ENCODE measurements around the gene FGFBP2.

Gene FGFBP2

DNA sequence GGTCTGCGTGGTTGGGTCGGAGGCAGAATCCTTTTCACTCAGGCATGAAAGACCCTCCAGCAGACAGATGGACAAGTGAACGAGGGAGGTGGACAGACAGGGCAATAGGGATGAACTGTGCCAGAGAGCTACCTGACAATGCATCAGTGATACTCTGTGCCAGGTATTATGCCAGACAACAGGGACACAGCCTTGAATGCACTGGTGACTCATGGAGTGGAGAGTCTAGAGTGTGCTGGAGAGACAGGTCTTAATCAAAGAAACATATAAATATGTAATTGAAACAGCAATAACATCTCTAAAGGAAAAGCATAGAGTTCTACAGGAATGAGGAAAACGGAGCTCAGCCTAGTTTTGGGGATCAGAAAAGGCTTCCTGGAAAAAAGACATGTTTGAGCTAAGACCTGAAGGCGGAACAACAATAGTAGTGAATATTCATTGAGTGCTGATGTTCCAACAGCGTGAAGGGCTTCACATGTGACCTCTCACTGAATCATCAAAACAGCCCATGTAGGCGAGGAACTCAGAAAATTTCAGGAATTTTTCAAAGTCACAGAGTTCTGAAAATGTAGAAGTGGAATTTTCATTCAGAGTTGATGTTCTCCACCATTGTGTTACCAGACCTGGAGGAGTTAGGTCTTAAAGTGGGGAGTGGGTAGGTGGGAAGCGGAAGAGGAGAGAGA, 20.0 kb upstream of the FGFBP2 start:
- Histone ChIP-seq H2BK5ac (ENCODE audit: low read length) (no peak overlapping the region), H3K79me1 (ENCODE audit: low read length) (no peaks in the 10 kb centered on the region), H3K4me2 (ENCODE audit: low read length) (no peak overlapping the region), H4K8ac (ENCODE audit: low read depth, low read length) (no peak overlapping the region), H3K9ac (ENCODE audit: low read length) (no peak overlapping the region), H3K79me2 (ENCODE audit: control insufficient read depth, insufficient read depth, low read length) (no peaks in the 10 kb centered on the region), H2BK15ac (replicated peaks; ENCODE audit: low read depth) (no peak overlapping the region), H3K4me1 (ENCODE audit: control insufficient read depth, low read depth, low read length) (no peaks in the 10 kb centered on the region), H2AK5ac (ENCODE audit: low read length) (no peak overlapping the region), H3K27me3 (ENCODE audit: insufficient read depth, low read length, poor library complexity) (no peaks in the 10 kb centered on the region), H3K56ac (ENCODE audit: low read length) (no peak overlapping the region), H4K5ac (ENCODE audit: low read length) (no peak overlapping the region), H3K36me3 (ENCODE audit: control insufficient read depth, insufficient read depth, low read length) (peaks cover 5% of the 10 kb centered on the region), H2BK120ac (ENCODE audit: low read depth, low read length) (no peak overlapping the region), H3K4ac (ENCODE audit: low read depth, low read length) (no peak overlapping the region), H3K18ac (ENCODE audit: low read length) (no peak overlapping the region), H3K27ac (ENCODE audit: low read depth, low read length) (peak overlapping the region; percentile 17), H3K23ac (ENCODE audit: low read length) (peak overlapping the region; percentile 31), H3K4me3 (ENCODE audit: low read length) (no peak overlapping the region)
- DNase-seq: peak; percentile 83
- no CpG with 5 or more reads among the region's 8 CpGs for WGBS (ENCODE audit: extremely low coverage, insufficient coverage, low lambda C conversion rate)

DNA sequence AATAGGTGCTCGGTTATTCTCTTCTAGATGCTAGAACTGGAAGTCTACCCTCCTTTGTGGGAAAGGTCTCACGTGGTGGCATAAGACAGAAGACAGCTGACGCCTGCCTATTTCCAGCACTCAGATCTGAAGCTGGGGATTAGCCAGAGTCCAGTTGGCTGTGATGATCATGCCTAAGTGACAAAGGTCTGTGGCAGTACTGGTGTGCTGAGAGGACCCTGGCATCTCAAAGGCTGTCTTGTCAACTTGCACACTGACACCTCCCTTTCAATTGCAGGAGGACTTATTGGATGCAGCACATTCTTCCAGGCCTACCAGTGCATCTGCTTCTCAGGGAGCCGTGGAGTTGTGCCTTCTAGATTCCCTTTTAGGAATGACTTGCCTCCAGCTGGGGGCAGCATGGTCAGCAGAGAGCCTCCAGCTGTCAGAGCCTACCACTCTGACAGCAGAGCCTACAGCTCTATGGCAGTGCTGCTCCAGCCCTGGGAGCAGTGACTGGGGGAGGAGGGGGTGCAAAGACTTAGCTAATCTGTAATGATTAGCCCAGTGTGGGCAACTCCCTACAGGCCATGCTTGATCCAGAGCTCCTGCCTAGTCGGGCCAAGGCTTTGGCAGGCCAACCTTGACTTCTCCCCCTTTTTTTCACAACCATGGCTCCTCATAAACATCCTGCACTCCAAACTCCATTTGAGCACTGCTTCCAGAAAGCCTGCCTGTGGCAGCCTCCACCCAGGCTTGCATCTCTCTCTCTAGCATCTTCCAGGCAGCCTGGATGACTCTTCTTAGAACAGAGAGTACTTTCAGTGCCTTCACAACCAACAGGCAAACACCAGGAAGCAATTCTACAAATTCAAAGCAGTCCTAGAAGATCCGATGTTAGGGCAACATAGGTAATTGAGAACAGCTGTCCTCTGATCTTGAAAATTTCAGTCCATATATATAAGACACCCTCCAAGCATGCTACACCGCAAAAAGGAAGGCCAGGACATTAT, 13.8 kb upstream of the FGFBP2 start:
- H3K9ac ChIP-seq (ENCODE audit: low read length): no peak overlapping the region
- H3K27ac ChIP-seq (ENCODE audit: low read depth, low read length): no peak overlapping the region
- no peaks in the 10 kb centered on the region for H3K79me2 ChIP-seq (ENCODE audit: control insufficient read depth, insufficient read depth, low read length)
- H2BK5ac ChIP-seq (ENCODE audit: low read length): no peak overlapping the region
- no CpG with 5 or more reads among the region's 7 CpGs for WGBS (ENCODE audit: extremely low coverage, insufficient coverage, low lambda C conversion rate)
- peak; percentile 65 for DNase-seq
- H3K36me3 ChIP-seq (ENCODE audit: control insufficient read depth, insufficient read depth, low read length): peaks cover 2% of the 10 kb centered on the region
- H2BK15ac ChIP-seq (replicated peaks; ENCODE audit: low read depth): no peak overlapping the region
- no peak overlapping the region for H2AK5ac ChIP-seq (ENCODE audit: low read length)
- no peak overlapping the region for H3K18ac ChIP-seq (ENCODE audit: low read length)
- no peak overlapping the region for H3K56ac ChIP-seq (ENCODE audit: low read length)
- H3K4me3 ChIP-seq (ENCODE audit: low read length): no peak overlapping the region
- H3K23ac ChIP-seq (ENCODE audit: low read length): no peak overlapping the region
- H3K4me2 ChIP-seq (ENCODE audit: low read length): no peak overlapping the region
- no peaks in the 10 kb centered on the region for H3K4me1 ChIP-seq (ENCODE audit: control insufficient read depth, low read depth, low read length)
- no peak overlapping the region for H3K4ac ChIP-seq (ENCODE audit: low read depth, low read length)
- H3K79me1 ChIP-seq (ENCODE audit: low read length): no peaks in the 10 kb centered on the region
- no peak overlapping the region for H2BK120ac ChIP-seq (ENCODE audit: low read depth, low read length)
- H4K8ac ChIP-seq (ENCODE audit: low read depth, low read length): no peak overlapping the region
- H4K5ac ChIP-seq (ENCODE audit: low read length): no peak overlapping the region
- H3K27me3 ChIP-seq (ENCODE audit: insufficient read depth, low read length, poor library complexity): no peaks in the 10 kb centered on the region

DNA sequence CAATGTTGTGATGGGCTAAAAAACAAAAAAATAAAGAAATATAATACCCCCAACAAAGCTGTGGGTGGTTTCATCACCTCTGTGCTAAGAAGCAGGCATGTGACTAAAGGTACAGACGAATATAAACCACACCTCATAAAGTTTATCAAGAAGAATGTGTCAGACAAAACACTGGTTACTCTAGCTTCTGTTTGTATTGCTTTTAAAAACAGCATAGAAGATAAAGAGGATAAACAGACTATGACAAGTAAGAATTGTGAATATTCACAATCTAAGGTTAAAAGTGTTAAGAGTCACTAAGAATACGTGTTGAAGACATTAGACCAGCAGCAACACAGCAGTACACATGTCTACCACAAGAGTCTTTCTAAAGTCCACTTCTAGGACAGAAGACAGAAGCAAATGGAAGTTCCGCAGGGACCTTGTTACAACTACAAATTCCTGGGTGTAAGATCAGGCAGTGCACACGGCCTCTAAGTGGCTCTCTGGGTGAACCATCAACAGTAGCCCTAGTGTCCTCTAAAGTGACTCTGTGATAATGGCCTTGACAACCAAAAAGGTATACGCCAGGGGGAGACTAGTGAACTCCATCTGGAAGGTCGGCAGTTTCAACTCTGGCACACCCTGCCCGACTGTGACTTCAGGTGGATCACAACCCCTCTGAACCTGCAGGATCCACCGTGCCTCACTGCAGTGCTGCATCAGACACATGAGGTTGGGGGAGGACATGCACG, 8.3 kb upstream of the FGFBP2 start:
- Histone ChIP-seq H3K23ac (ENCODE audit: low read length) (no peak overlapping the region), H3K18ac (ENCODE audit: low read length) (no peak overlapping the region), H2BK5ac (ENCODE audit: low read length) (no peak overlapping the region), H4K8ac (ENCODE audit: low read depth, low read length) (no peak overlapping the region), H2BK120ac (ENCODE audit: low read depth, low read length) (no peak overlapping the region), H3K79me1 (ENCODE audit: low read length) (no peaks in the 10 kb centered on the region), H3K36me3 (ENCODE audit: control insufficient read depth, insufficient read depth, low read length) (no peaks in the 10 kb centered on the region), H2BK15ac (replicated peaks; ENCODE audit: low read depth) (no peak overlapping the region), H3K4me3 (ENCODE audit: low read length) (no peak overlapping the region), H2AK5ac (ENCODE audit: low read length) (no peak overlapping the region), H3K4ac (ENCODE audit: low read depth, low read length) (no peak overlapping the region), H3K79me2 (ENCODE audit: control insufficient read depth, insufficient read depth, low read length) (no peaks in the 10 kb centered on the region), H3K9ac (ENCODE audit: low read length) (no peak overlapping the region), H3K27me3 (ENCODE audit: insufficient read depth, low read length, poor library complexity) (no peaks in the 10 kb centered on the region), H3K27ac (ENCODE audit: low read depth, low read length) (no peak overlapping the region), H3K4me2 (ENCODE audit: low read length) (no peak overlapping the region), H3K4me1 (ENCODE audit: control insufficient read depth, low read depth, low read length) (no peaks in the 10 kb centered on the region), H4K5ac (ENCODE audit: low read length) (no peak overlapping the region), H3K56ac (ENCODE audit: low read length) (no peak overlapping the region)
- no peak for DNase-seq
- WGBS (ENCODE audit: extremely low coverage, insufficient coverage, low lambda C conversion rate): no CpG with 5 or more reads among the region's 9 CpGs

DNA sequence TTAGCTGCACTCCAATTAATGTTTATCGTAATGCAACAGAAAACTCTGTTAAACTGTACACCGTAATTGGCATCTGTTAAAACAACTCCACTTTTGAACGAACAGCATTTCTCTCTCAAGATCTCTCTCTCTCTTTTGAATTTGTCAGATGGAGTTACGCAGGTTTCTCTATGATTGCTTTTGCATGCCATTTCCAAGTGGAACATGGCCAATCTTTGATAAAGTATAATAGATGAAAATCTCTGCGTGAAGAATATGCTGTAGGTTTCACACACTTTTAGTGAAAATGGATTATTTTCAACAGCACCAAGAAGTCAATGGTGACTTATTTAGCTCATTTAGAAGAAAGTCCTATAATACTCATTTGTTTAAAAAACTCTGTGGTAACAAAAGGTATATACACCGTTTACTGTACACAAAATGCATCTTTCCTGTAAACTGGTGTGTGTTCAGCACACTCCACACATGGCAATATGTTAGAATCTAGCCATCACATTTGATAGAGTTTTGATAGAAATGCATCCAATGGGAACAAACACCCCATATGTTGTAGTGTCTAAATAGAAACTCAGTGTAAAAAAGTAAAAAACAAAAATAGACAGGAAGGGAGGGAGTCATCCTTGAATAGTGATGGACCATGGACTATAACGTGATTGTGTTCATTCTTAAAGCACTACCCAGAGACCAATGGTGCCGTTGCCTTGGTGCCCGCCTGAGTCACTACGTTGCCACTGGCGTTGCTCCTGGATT, 5.8 kb upstream of the FGFBP2 start:
- Histone ChIP-seq H2BK5ac (ENCODE audit: low read length) (no peak overlapping the region), H2BK120ac (ENCODE audit: low read depth, low read length) (no peak overlapping the region), H2BK15ac (replicated peaks; ENCODE audit: low read depth) (no peak overlapping the region), H3K27ac (ENCODE audit: low read depth, low read length) (no peak overlapping the region), H3K4me1 (ENCODE audit: control insufficient read depth, low read depth, low read length) (no peaks in the 10 kb centered on the region), H3K4me3 (ENCODE audit: low read length) (no peak overlapping the region), H3K18ac (ENCODE audit: low read length) (no peak overlapping the region), H3K4me2 (ENCODE audit: low read length) (no peak overlapping the region), H3K36me3 (ENCODE audit: control insufficient read depth, insufficient read depth, low read length) (no peaks in the 10 kb centered on the region), H3K4ac (ENCODE audit: low read depth, low read length) (no peak overlapping the region), H4K5ac (ENCODE audit: low read length) (no peak overlapping the region), H3K79me1 (ENCODE audit: low read length) (no peaks in the 10 kb centered on the region), H2AK5ac (ENCODE audit: low read length) (no peak overlapping the region), H3K9ac (ENCODE audit: low read length) (no peak overlapping the region), H4K8ac (ENCODE audit: low read depth, low read length) (no peak overlapping the region), H3K23ac (ENCODE audit: low read length) (no peak overlapping the region), H3K27me3 (ENCODE audit: insufficient read depth, low read length, poor library complexity) (no peaks in the 10 kb centered on the region), H3K79me2 (ENCODE audit: control insufficient read depth, insufficient read depth, low read length) (no peaks in the 10 kb centered on the region), H3K56ac (ENCODE audit: low read length) (no peak overlapping the region)
- no peak for DNase-seq
- no CpG with 5 or more reads among the region's 11 CpGs for WGBS (ENCODE audit: extremely low coverage, insufficient coverage, low lambda C conversion rate)

DNA sequence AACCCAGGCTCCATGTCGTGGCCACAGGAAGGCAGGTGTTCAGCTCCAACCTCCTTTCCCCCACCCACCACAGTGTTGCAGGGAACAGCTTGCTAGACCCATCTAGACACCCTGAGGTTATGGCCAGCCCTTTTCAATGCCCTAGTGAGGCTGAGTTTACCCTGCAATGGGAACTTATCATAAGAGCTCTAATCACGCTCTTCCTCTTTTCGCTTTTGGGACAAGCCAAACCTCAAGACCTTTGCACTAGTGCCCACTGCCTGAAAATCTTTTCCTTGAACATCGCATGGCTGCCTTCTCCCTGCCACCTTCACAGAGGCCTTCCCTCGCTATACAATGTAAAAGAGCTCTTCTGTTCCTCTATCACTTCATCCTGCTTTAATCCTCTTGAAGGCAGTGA, 2.4 kb upstream of the FGFBP2 start:
- DNase-seq: no peak
- Histone ChIP-seq H2BK120ac (ENCODE audit: low read depth, low read length) (no peak overlapping the region), H3K9ac (ENCODE audit: low read length) (no peak overlapping the region), H4K8ac (ENCODE audit: low read depth, low read length) (no peak overlapping the region), H4K5ac (ENCODE audit: low read length) (no peak overlapping the region), H3K23ac (ENCODE audit: low read length) (no peak overlapping the region), H3K4me3 (ENCODE audit: low read length) (no peak overlapping the region), H2BK5ac (ENCODE audit: low read length) (no peak overlapping the region), H3K79me2 (ENCODE audit: control insufficient read depth, insufficient read depth, low read length) (no peaks in the 10 kb centered on the region), H3K4me1 (ENCODE audit: control insufficient read depth, low read depth, low read length) (no peaks in the 10 kb centered on the region), H3K27me3 (ENCODE audit: insufficient read depth, low read length, poor library complexity) (no peaks in the 10 kb centered on the region), H3K18ac (ENCODE audit: low read length) (no peak overlapping the region), H3K4ac (ENCODE audit: low read depth, low read length) (no peak overlapping the region), H3K36me3 (ENCODE audit: control insufficient read depth, insufficient read depth, low read length) (no peaks in the 10 kb centered on the region), H2AK5ac (ENCODE audit: low read length) (no peak overlapping the region), H3K56ac (ENCODE audit: low read length) (no peak overlapping the region), H3K4me2 (ENCODE audit: low read length) (no peak overlapping the region), H3K27ac (ENCODE audit: low read depth, low read length) (no peak overlapping the region), H2BK15ac (replicated peaks; ENCODE audit: low read depth) (no peak overlapping the region), H3K79me1 (ENCODE audit: low read length) (no peaks in the 10 kb centered on the region)
- WGBS (ENCODE audit: extremely low coverage, insufficient coverage, low lambda C conversion rate): no CpG with 5 or more reads among the region's 5 CpGs
